UCSD-AML1 (cell line): ENCODE measurements around the gene SALL4.
"Not testable (repeated sequence)": the region's sequence is repeated elsewhere in the genome, so short reads cannot be mapped to it uniquely, and the experiment has no call there.

Source experiments
- DNase-seq: peaks from one replicate; lab custom pipeline; 2025; ENCODE audit not compliant: unreplicated experiment; lab: John Stamatoyannopoulos, UW

Gene SALL4

GRCh38 chr20:51739722-51740249 is 62.5 kb downstream of the SALL4 start:
- no peak for DNase-seq

GRCh38 chr20:51738877-51739447 is 63.4 kb downstream of the SALL4 start:
- no peak for DNase-seq

GRCh38 chr20:51738261-51738660 is 64.1 kb downstream of the SALL4 start:
- DNase-seq, result not testable (repeated sequence)

- no peak for DNase-seq
These were observed 65.4 kb downstream of the SALL4 start for GRCh38 chr20:51736947-51737346.

- DNase-seq, result no peak
These were observed 66.4 kb downstream of the SALL4 start for GRCh38 chr20:51735728-51736600.

- DNase-seq, result no peak
These were observed 67.2 kb downstream of the SALL4 start for GRCh38 chr20:51734876-51735720.

GRCh38 chr20:51733070-51733469 is 69.3 kb downstream of the SALL4 start:
- DNase-seq, result no peak
